ENCODE measurements around the gene PLEKHA6. TPM values are rescaled to one million over a fixed set of nuclear protein-coding genes. Genes with fewer than 3 reads are reported as not detected.

Gene PLEKHA6
- total RNA-seq, 1 experiment from 2014 or later, result 2.1 TPM

- no peaks in the 10 kb centered on the region for H3K9me3 ChIP-seq (ENCODE audit: control insufficient read depth, low read depth, low read length)
- H3K4me2 ChIP-seq (ENCODE audit: insufficient read depth, insufficient read length, low read length), result no peak overlapping the region
- Mint-ChIP-seq H3K4me1 (peaks cover 17 to 20% of the 10 kb centered on the region in 2 experiments), H3K27ac (peak overlapping the region in 1 of 3 experiments; percentile 76; a peak in 2 of 7 replicates), H3K27me3 (ENCODE audit: low read depth) (peaks cover 7% of the 10 kb centered on the region), H3K9me3 (no peaks in the 10 kb centered on the region), H3K36me3 (ENCODE audit: insufficient read depth in 1 of 3, low read depth in 3 of 3) (peaks cover 0 to 3% (median 0%) of the 10 kb centered on the region in 3 experiments; a peak in 1 of 7 replicates), H3K4me3 (no peak overlapping the region; a peak in 1 of 5 replicates)
- H3K56ac ChIP-seq (ENCODE audit: insufficient read length, low read depth, low read length), result no peak overlapping the region
- TF ChIP-seq CTCF (conservative IDR thresholded peaks at IDR 0.05), result no peak
- no peak overlapping the region for H2BK5ac ChIP-seq (ENCODE audit: insufficient read length, low read length)
- no peak overlapping the region for H2BK120ac ChIP-seq (ENCODE audit: low read depth, low read length, poor library complexity, severe bottlenecking)
- no peak overlapping the region for H2BK12ac ChIP-seq (ENCODE audit: insufficient read length, low read depth, low read length)
- H4K5ac ChIP-seq (ENCODE audit: insufficient read length, low read depth, low read length), result no peak overlapping the region
- H3K27ac ChIP-seq (ENCODE audit: insufficient read length, low read depth, low read length), result no peak overlapping the region
- no peaks in the 10 kb centered on the region for H3K23me2 ChIP-seq (ENCODE audit: insufficient read length, low read depth, low read length, poor library complexity, severe bottlenecking)
- no peaks in the 10 kb centered on the region for H3K79me1 ChIP-seq (ENCODE audit: insufficient read depth, low read depth, low read length, poor library complexity, severe bottlenecking)
- H2BK20ac ChIP-seq (ENCODE audit: low read depth, low read length, poor library complexity, severe bottlenecking), result no peak overlapping the region
- no peak overlapping the region for H3T11ph ChIP-seq (ENCODE audit: low read length)
- no peak overlapping the region for H2AK5ac ChIP-seq (ENCODE audit: insufficient read length, low read length)
- no peak for DNase-seq
- no peak overlapping the region for H2AFZ ChIP-seq (ENCODE audit: low read length)
- no peak overlapping the region for H3K9ac ChIP-seq (ENCODE audit: extremely low read depth, insufficient read length, low read length)
- no peak overlapping the region for H3K4ac ChIP-seq (ENCODE audit: low read depth, low read length)
- no peaks in the 10 kb centered on the region for H3K79me2 ChIP-seq (ENCODE audit: insufficient read depth, low read length)
- no CpG with 5 or more reads among the region's 7 CpGs for WGBS (ENCODE audit: extremely low coverage, insufficient read length, low lambda C conversion rate)
- H3K27me3 ChIP-seq (ENCODE audit: insufficient read depth, low read length), result no peaks in the 10 kb centered on the region
- no peaks in the 10 kb centered on the region; the same call in 1 of the 2 replicates for H3K4me1 ChIP-seq (ENCODE audit: insufficient read depth, low read length)
- H4K20me1 ChIP-seq (ENCODE audit: control insufficient read depth, insufficient read depth, insufficient read length), result no peaks in the 10 kb centered on the region
- H3K14ac ChIP-seq (ENCODE audit: insufficient read depth, low read length), result no peak overlapping the region
- no peak overlapping the region for H3K18ac ChIP-seq (ENCODE audit: insufficient read length, low read depth, low read length)
- no peak overlapping the region for H4K91ac ChIP-seq (ENCODE audit: insufficient read length, low read depth, low read length)
- no peak overlapping the region for H4K8ac ChIP-seq (replicated peaks; ENCODE audit: insufficient read length, low read depth, low read length)
- H3K23ac ChIP-seq (ENCODE audit: insufficient read length, low read depth, low read length), result no peak overlapping the region
- no peak overlapping the region for H2BK15ac ChIP-seq (ENCODE audit: low read depth, low read length)
Observed at GRCh38 chr1:204296431-204296988, 63.2 kb downstream of the PLEKHA6 start.
